ENCODE results near the gene PRKCE.

Gene PRKCE

GRCh38 chr2:46029332-46029811 is 377.9 kb downstream of the PRKCE start:
- TF ChIP-seq CTCF (IDR thresholded peaks at IDR 0.05; ENCODE audit: insufficient read depth, low read depth, low read length, missing control alignments): peak; percentile 34
- DNase-seq (ENCODE audit: low read depth): peak; percentile 91
- H3K4me3 ChIP-seq (ENCODE audit: low read length): no peak overlapping the region

DNA sequence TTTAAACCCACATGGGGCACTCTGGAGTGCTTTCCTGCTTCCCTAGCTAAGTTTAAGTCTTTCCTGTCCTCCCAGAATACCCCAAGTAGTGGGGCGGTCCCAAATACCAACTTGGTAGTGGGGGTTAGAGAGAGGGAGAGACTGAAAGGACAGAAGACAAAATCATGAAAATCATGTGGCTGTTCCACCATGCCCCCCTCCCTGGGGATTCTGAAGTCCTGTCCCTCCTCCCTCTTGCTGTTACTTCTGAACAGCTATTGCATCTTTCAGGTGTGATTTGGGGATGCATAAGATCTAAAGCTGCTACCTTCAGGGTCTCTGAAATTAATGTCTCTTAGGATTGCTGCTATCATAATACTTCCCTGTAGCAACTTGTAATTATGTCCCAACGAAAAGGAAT is 378.9 kb downstream of the PRKCE start:
- DNase-seq (ENCODE audit: low read depth): no peak
- H3K4me3 ChIP-seq (ENCODE audit: low read length): no peak overlapping the region
- no peak for TF ChIP-seq CTCF (IDR thresholded peaks at IDR 0.05; ENCODE audit: insufficient read depth, low read depth, low read length, missing control alignments)

- no peak for DNase-seq (ENCODE audit: low read depth)
- no peak for TF ChIP-seq CTCF (IDR thresholded peaks at IDR 0.05; ENCODE audit: insufficient read depth, low read depth, low read length, missing control alignments)
- H3K4me3 ChIP-seq (ENCODE audit: low read length): no peak overlapping the region
Measured at GRCh38 chr2:46032161-46032813, 380.8 kb downstream of the PRKCE start.

- no peak overlapping the region for H3K4me3 ChIP-seq (ENCODE audit: low read length)
- peak; percentile 93 for DNase-seq (ENCODE audit: low read depth)
- TF ChIP-seq CTCF (IDR thresholded peaks at IDR 0.05; ENCODE audit: insufficient read depth, low read depth, low read length, missing control alignments): no peak
Measured at GRCh38 chr2:46032996-46033395, 381.5 kb downstream of the PRKCE start.

DNA sequence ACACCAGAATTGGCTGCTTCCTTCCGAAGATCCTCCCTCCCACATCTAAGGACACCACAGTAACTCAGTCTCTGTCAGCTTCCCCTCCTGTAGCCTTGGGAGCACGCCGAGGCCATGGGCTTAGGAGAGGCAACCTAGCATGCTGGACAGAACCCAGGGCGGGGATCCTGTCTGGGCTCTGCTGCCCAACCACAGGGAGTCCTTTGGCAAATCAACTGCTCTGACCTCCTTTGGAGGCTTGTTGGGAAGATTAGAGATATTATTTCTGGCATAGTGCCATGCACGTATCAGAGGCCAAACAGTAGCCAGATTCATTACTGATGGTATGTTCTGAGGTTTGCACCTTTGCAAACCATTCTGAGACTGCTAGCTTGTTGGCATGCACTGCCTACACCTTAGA is 383.1 kb downstream of the PRKCE start:
- H3K4me3 ChIP-seq (ENCODE audit: low read length): no peak overlapping the region
- no peak for DNase-seq (ENCODE audit: low read depth)
- no peak for TF ChIP-seq CTCF (IDR thresholded peaks at IDR 0.05; ENCODE audit: insufficient read depth, low read depth, low read length, missing control alignments)

GRCh38 chr2:46036929-46037328 is 385.5 kb downstream of the PRKCE start:
- no peak for DNase-seq (ENCODE audit: low read depth)
- no peak for TF ChIP-seq CTCF (IDR thresholded peaks at IDR 0.05; ENCODE audit: insufficient read depth, low read depth, low read length, missing control alignments)
- no peak overlapping the region for H3K4me3 ChIP-seq (ENCODE audit: low read length)
